ENCODE results near the gene EXD3.

Gene EXD3

GRCh38 chr9:137294681-137295237, 128.2 kb downstream of the EXD3 start:
- no peak for DNase-seq (ENCODE audit: low read depth in 2 of 2)

- no peak for DNase-seq (ENCODE audit: low read depth in 2 of 2)
Observed at GRCh38 chr9:137294091-137294680, 128.8 kb downstream of the EXD3 start.

- DNase-seq (ENCODE audit: low read depth in 2 of 2) = no peak
Observed at GRCh38 chr9:137293482-137294090, 129.4 kb downstream of the EXD3 start.

- DNase-seq (ENCODE audit: low read depth in 2 of 2) = no peak
Observed at GRCh38 chr9:137293094-137293481, 129.9 kb downstream of the EXD3 start.

GRCh38 chr9:137286975-137287383, 136.0 kb downstream of the EXD3 start:
- DNase-seq (ENCODE audit: low read depth in 2 of 2) = no peak

- DNase-seq (ENCODE audit: low read depth in 2 of 2) = no peak
Observed at GRCh38 chr9:137281345-137282116, 141.4 kb downstream of the EXD3 start.

GRCh38 chr9:137280474-137281344, 142.3 kb downstream of the EXD3 start:
- DNase-seq (ENCODE audit: low read depth in 2 of 2) = no peak

- DNase-seq (ENCODE audit: low read depth in 2 of 2) = no peak
Observed at GRCh38 chr9:137279741-137280473, 143.1 kb downstream of the EXD3 start.

- no peak for DNase-seq (ENCODE audit: low read depth in 2 of 2)
Observed at GRCh38 chr9:137278721-137279711, 143.9 kb downstream of the EXD3 start.

- no peak for DNase-seq (ENCODE audit: low read depth in 2 of 2)
Observed at GRCh38 chr9:137278061-137278701, 144.8 kb downstream of the EXD3 start.

GRCh38 chr9:137277329-137278041, 145.5 kb downstream of the EXD3 start, which contains the start of gene TOR4A:
TOR4A (plus strand) TSS chr9:137277726; CDS start chr9:137278690, 964 bp downstream.
- no peak for DNase-seq (ENCODE audit: low read depth in 2 of 2)

- no peak for DNase-seq (ENCODE audit: low read depth in 2 of 2)
Observed at GRCh38 chr9:137276473-137277328, 146.3 kb downstream of the EXD3 start.

- no peak for DNase-seq (ENCODE audit: low read depth in 2 of 2)
Observed at GRCh38 chr9:137275588-137276472, 147.1 kb downstream of the EXD3 start.

GRCh38 chr9:137275203-137275587, 147.8 kb downstream of the EXD3 start:
- no peak for DNase-seq (ENCODE audit: low read depth in 2 of 2)

GRCh38 chr9:137273611-137274320, 149.2 kb downstream of the EXD3 start:
- DNase-seq (ENCODE audit: low read depth in 2 of 2) = no peak

- no peak for DNase-seq (ENCODE audit: low read depth in 2 of 2)
Observed at GRCh38 chr9:137273095-137273490, 149.9 kb downstream of the EXD3 start.

All from stimulated activated CD8-positive, alpha-beta memory T cell treated with anti-CD3 and anti-CD28 coated beads, Interleukin-7, amount 100 ng/mL, for 4 hours (primary cell).